Activated naive CD4-positive, alpha-beta T cell (primary cell): ENCODE results near the gene FAM120A.
A peak's percentile ranks its signal among the peaks of the same experiment; 100 is the strongest.
"Not testable (repeated sequence)": the region's sequence is repeated elsewhere in the genome, so short reads cannot be mapped to it uniquely, and the experiment has no call there.

Experiments used
- DNase-seq, 4 experiments: peaks; one replicate each; lab custom pipeline; 2025; lab: John Stamatoyannopoulos, UW

FAM120A gene

GRCh38 chr9:93450945-93451815 is at the start of gene FAM120A:
Gene FAM120A, plus strand, starts transcription at chr9:93451685. Its CDS starts 231 bp downstream, at chr9:93451916.
- peak; percentile 10 to 73 (median 43) for DNase-seq

GRCh38 chr9:93406371-93406770 is 45.1 kb upstream of the FAM120A start:
- no peak for DNase-seq

- no peak for DNase-seq
Observed at GRCh38 chr9:93413530-93413929, 38.0 kb upstream of the FAM120A start.

- DNase-seq, result no peak
Observed at GRCh38 chr9:93415176-93415690, 36.3 kb upstream of the FAM120A start.

GRCh38 chr9:93416530-93417235 is 34.8 kb upstream of the FAM120A start:
- DNase-seq, result no peak

- no peak for DNase-seq
Observed at GRCh38 chr9:93417538-93417937, 33.9 kb upstream of the FAM120A start.

GRCh38 chr9:93419023-93419422 is 32.5 kb upstream of the FAM120A start:
- no peak for DNase-seq

- DNase-seq, result no peak
Observed at GRCh38 chr9:93422977-93423616, 28.4 kb upstream of the FAM120A start.

GRCh38 chr9:93427655-93428379 is 23.7 kb upstream of the FAM120A start:
- DNase-seq, result no peak

- DNase-seq, result no peak
Observed at GRCh38 chr9:93431539-93432105, 19.9 kb upstream of the FAM120A start.

- no peak for DNase-seq
Observed at GRCh38 chr9:93432964-93433363, 18.5 kb upstream of the FAM120A start.

GRCh38 chr9:93434056-93434455 is 17.4 kb upstream of the FAM120A start:
- DNase-seq, result no peak

GRCh38 chr9:93435386-93435785 is 16.1 kb upstream of the FAM120A start:
- no peak for DNase-seq

- DNase-seq, result no peak
Observed at GRCh38 chr9:93436218-93436617, 15.3 kb upstream of the FAM120A start.

- no peak for DNase-seq
Observed at GRCh38 chr9:93436655-93437407, 14.7 kb upstream of the FAM120A start.

GRCh38 chr9:93437996-93438395 is 13.5 kb upstream of the FAM120A start:
- no peak for DNase-seq

- not testable (repeated sequence) for DNase-seq
Observed at GRCh38 chr9:93439301-93439700, 12.2 kb upstream of the FAM120A start.

- DNase-seq, result no peak
Observed at GRCh38 chr9:93440896-93441580, 10.4 kb upstream of the FAM120A start.

- no peak for DNase-seq
Observed at GRCh38 chr9:93446073-93446472, 5.4 kb upstream of the FAM120A start.

- DNase-seq, result no peak
Observed at GRCh38 chr9:93447655-93448054, 3.8 kb upstream of the FAM120A start.
